HS-5 (cell line): ENCODE data around the gene BIRC2.
A peak's percentile ranks its signal among the peaks of the same experiment; 100 is the strongest.

Experiments
- DNase-seq: peaks from one replicate; pipeline ENCODE4 v3.0.0-alpha.2; 2012; ENCODE audit warnings: low read depth

BIRC2 gene

DNA sequence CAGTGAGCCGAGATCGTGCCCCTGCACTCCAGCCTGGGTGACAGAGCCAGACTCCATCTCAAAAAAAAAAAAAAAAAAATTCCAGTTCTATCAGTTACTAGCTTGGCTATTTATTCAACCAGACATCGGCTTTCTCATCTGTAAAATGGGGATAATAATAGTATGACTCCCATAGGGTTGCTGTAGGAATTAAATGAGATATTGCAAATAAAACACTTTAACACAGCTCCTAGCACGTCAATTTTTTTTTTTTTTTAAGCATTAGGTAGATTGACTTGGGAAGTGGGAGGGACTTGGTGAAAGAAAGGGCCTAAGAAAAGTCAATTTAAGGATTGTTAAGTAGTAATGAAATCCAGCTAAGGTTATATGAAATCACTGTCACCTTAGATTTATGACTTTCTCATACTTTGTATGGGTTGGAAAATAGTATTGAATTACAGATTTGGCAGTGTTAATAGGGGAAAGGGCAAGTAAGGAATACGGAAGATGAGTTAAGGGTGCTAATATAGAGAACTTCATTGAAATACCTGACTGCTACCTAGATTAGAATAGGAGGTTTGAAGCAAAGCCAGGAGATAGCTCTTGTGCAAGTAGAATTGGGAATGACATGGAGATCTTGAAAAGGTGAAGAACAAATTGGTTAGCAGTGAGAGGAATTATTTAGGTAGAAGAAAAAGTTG is 28.8 kb downstream of the BIRC2 start:
- DNase-seq = no peak

DNA sequence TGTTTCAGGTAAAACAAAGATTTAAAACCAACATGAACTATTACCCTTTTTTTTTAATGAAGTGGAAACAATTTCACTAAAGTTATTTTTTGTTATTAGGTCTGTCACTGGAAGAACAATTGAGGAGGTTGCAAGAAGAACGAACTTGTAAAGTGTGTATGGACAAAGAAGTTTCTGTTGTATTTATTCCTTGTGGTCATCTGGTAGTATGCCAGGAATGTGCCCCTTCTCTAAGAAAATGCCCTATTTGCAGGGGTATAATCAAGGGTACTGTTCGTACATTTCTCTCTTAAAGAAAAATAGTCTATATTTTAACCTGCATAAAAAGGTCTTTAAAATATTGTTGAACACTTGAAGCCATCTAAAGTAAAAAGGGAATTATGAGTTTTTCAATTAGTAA is 30.9 kb downstream of the BIRC2 start:
- DNase-seq = no peak

DNA sequence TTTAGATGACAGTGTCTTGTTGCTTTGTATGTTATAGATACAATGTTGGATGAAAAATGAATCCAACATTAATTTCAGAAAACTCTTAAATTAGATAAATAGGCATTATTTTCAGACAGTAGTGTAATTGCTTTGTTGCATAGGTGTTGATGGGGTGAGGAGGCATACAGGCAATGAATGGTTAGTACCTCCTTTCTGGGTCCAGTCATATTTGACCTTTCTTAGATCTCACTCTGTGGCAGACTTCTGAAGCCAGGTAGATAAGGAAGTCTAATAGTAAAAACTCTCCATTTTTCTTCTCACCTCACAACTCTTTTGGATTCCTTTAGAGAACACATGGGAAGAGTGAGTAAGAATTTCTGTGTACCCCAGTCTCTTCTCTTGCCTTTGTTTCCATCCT is 31.8 kb downstream of the BIRC2 start:
- DNase-seq = no peak

DNA sequence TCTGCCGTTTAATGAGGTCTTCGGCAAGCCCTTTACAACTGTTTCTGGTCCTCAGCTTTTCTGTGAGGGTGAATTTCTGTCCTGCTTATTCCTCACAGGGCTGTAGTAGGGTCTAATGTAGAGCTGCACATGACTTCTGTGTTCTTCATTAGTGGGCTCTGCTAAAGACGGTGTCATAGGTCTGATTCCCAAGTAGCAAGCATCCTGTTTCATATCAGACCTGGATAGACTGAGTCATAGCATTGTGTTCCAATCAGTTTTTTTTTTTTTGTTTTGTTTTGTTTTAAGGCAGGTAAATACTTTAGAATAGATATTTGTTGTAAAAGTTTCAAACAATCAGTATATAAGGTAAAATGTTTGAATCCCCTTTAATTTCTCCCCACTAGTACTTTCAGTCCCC is 35.4 kb downstream of the BIRC2 start:
- DNase-seq = no peak

DNA sequence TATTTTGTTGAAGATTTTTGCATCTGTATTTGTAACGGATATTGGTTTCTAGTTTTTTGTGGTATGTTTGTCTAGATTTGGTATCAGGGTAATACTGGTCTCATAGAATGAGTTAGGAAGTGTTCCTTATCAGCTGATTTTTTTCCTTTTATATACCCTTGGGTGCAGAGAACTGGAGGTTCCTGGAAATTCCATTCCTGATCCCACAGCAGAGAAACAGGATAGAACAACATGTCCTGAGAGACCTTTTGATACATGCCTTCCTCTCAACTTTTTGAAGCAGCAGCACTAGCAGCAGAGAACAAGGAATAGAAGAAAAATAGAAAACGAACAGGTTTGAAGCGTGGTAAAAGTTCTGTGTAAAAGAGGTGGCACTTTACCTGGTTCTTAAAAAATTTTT is 36.8 kb downstream of the BIRC2 start:
- no peak for DNase-seq

DNA sequence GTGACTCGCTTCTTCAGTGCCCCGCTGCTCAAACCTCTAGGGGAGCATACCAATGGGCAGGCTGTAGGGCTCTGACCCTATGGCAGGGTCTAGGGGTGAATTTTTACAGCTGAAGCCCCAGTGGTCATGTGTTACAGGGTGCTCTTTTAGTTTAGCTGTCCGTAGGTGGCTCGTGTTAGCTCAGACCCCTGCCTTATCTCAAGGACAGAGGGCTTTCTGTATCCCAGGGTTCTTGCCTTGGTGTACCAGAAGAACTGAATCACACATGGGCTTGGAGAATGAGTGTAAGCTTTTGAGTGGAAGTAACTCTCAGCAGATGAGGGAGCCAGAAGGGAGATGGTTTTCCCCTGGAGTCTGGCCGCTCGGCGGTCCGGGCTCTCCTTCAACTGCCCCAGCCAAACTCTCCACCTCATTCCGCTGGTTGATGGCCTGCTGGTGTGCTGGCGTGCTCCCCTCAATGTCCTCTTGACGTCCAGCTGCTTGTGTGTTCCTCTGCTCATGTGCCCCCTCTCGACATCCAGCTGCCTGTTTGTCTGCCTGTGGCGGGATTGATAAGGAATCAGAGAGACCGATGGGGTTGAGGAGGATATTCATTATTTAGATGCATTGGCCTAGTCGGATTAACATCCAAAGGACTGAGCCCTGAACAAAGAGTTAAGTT is 37.5 kb downstream of the BIRC2 start:
- DNase-seq = no peak

DNA sequence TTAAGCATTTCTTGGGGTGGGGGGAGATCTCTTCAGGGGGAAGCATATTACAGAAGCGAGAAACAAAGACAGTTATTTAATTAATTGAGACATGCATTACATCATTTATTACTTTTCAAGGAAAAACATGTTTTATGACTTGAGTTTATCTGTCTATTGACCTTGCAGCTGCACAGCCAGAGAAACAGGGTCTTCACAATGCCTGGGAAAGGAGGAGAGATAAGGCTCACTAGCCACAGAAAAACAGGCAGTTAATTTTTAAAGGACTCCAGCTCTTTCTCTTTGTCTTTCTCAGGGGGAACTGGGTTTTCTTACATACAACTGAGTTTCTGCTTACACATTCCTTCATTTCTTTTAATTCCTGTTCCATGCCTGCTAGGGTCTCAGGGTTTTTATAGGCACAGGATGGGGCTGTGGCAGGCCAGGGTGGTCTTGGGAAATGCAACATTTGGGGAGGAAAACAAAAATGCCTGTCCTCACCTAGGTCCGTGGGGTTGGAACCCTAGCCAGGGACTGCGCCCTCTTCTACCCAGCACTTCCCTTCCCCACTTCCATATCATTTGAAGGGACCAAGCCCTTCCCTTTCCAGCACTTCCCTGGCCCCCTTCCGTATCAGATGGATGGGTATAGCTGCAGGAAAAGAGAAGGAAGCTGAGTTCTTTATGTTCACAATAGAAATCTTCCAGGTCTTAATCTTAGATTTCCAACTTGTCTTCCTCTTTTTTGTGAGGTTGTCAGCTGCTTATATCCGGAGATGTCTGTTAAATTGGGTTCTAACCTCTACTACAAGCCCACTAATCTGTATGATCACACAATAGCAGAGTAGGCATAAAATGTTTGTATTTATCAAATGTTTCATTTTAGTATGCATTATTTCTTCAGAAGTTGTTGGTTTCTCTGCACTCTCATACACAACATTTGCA is 38.3 kb downstream of the BIRC2 start:
- no peak for DNase-seq

DNA sequence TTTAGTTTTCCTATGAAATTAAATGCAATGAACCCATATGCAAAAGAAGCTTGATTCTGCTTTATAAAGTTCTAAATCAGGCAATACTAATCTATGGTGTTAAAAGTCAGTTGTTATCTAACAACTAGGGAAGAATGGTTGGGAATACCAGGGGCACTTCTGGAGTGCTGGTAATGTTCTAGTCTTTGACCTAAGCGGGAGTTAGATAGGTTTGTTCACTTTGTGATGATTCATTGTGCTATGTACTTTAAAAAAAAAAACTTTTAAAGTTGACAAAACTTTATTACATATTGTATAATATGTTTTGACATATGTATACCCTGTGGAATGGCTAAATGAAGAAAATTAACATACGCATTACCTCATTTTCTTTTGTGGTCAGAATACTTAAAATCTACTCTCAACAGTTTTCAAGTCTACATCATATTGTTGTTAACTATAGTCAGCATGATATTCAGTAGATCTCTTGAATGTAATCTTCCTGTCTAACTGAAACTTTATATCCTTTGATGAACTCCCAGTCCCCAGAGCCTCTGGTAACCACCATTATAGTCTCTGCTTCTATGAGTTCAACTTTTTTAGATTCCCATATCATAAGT is 39.2 kb downstream of the BIRC2 start:
- DNase-seq = no peak

DNA sequence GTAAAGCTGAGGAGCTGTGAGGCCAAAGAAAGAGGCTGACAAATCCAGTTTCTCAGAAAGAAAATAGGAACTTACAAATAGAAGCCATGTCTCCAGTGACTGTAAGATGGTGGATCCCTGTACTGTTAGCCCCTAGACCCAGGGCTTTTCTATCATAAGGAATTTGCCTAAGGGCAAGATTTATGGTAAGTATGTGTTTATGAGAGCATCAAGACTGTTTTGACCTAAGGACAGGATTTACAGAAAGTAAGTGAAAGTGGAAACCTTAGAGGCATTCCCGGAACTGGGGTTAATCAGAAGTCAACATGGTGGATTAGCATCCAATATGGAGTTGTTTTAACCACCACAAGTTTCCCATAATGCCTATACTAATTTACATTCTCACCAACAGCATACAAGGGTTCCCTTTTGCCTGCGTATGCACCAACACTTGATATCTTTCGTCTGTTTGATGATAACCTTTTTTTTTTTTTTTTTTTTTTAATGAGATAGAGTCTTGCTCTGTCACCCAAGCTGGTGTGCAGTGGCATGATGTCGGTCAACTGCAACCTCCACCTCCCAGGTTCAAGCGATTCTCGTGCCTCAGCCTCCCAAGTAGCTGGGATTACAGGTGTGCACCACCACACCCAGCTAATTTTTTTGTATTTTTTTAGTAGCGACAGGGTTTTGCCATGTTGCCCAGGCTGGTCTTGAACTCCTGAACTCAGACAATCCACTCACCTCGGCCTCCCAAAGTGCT is 40.2 kb downstream of the BIRC2 start:
- no peak for DNase-seq

DNA sequence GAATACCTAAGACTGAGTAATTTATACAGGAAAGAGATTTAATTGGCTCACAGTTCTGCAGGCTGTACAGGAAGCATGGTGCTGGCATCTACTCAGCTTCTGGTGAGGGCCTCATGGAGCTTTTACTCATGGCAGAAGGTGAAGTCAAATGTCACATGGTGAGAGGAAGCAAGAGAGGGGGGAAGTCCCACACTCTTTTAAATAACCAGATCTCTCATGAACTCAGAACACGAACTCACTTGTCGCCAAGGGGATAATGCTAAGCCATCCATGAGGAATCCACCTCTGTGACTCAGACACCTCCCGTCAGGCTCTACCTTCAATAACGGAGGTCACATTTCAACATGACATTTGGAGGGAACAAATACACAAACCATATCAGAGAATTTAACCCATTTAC is 42.2 kb downstream of the BIRC2 start:
- DNase-seq = no peak

DNA sequence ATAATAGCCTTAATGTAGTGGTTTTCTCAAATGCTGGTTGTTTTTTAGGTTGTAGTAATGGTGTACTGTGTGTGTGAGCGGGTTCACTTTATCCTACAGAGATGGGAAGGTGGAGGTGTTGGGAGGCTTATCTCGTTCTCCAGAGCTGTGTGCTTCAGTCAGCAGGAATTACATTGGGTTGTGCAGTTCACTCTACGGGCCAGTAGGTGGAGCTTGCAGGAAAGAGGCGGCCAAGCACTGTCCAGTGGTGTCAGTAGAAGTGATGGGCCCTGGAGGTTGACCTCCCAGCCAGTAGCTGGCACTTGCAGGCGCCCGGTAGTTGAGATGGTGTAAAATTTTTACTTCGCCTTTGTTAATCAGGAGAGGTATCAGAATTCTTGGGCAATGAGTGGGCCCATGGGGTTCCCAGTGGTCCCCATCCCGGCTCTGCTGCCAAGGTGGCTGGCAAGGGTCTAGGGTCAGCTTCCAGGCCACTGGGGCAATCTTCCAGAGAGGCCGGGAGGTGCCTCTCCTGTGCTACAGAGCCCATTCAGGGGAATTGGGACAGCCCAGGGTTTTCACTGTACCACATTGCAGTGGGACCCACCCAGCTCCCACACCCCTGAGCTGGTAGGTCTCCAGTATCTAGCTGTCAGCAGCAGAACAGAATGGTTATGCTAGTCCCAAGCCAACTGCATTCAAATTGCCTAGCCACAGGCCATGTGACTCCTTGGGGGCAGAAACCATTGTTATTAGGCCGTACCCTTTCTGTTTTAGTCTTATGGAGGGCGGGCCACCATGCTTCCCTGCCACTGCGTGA is 43.9 kb downstream of the BIRC2 start:
- peak; percentile 67 for DNase-seq

DNA sequence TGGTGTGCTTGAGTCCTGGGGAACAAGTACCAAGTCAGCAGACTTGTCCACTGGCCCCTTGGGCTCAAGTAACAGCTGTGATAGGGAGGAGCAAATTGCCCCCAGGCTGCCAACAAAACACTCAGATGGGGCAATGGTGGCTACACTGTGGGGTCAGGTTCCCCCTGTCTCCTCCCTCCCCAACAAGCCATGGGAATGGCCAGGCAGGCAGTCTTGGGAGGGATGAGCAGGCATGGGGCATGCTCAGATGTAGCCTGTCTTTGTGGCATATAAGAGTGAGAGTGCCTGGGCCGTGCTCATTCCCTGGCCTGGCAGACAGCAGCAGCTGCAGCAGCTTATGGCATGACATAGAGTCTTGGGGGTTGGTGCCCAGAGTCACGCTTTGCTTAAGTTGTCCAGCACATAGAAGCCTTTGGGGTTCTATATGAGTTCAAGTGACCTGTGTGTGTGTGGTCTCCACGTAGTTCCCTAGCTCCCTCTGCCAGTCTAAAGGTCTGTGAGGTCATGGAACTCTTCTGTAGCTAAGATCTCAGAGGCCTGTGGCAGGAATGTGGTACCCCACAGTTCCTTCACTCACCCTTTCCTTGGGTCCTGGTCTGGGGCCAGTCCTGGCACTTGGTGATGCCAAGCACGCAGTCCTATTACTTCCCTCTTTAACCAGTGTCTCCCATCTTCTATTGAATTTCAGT is 44.7 kb downstream of the BIRC2 start:
- DNase-seq = no peak

DNA sequence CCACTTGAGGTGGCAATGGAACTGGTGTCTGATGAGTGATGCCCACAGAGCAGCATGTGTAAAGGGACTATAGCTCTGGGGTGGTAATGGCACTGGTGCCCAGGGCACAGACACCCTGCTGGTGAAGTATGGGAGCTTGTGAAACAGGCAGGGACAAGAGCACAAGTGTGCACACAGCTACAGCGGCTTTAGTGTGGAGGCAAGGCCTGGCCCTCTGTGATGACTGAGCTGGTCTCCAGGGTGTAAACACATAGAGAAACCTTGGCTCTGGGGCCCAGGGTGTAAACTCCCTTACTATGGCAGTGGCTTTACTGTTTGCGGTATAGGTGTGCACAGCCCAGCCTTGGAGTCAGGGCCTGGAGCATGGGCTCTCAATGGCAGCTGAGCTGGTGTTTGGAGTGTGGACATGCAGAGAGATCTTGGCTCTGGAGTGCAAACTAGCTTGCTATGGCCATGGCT is 46.3 kb downstream of the BIRC2 start:
- DNase-seq = no peak

DNA sequence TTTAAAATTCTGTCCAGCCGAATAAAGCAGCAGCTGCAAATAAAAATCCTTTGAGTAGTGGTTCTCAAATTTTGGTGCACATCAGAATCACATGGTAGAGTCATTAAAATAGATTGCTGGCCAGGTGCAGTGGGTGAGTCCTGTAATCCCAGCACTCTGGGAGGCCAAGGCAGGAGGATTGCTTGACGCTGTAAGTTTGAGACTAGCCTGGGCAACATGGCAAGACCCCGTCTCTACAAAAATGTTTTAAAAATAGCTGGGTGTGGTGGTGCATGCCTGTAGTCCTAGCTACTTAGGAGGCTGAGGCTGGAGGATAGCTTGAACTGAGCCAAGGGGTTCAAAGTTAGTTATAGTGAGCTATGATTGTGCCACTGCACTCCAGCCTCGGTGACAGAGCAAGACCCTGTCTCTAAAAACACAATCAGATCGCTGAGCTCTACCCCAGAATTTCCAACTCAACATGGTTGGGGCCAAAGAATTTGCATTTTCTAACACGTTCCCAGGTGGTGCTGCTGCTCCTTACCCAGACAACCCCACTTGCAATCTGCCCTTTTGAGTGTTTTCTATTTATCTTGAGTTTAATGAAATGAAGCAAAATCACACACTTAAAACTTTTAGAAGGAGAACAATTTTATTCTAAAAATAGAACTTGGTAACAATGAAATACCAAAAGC is 48.8 kb downstream of the BIRC2 start:
- DNase-seq = no peak

DNA sequence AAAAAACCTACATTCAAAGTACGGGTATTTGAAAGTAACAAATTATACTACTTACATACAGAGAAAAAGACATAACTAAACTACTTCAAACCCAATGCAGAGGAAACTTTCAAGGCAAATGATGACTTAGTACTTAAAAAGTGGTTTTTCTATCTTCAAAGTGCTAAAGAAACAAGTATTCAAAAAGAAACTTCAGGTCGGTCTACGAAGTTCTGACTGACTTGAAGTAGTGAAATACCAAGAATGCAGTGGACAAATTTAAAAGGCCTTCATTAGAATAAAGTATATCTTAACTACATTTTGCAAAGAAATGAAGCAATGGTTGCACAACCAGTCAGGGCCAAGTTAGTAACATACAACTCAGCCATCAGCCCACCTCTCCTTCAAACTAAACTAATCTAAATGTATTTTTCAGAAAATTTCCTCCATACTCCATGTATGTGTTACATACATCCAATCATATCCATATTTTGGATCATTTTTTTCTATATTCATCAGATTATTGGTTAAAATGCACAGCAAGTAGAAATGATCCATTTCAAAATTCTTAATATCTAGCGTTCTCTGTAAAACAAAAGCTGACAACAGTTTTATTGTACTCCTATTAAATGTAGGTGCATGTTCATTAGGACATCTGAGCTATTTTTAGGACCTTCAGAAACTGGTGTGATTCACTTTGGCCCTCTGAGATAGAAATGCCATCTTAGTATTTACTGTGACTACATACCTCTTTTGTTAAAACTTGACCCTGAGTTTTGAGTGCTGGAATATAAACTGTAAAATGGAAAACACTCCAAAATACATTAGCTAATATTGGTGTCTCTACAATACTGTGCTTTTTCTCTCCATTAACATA is 49.9 kb downstream of the BIRC2 start:
- DNase-seq = no peak

DNA sequence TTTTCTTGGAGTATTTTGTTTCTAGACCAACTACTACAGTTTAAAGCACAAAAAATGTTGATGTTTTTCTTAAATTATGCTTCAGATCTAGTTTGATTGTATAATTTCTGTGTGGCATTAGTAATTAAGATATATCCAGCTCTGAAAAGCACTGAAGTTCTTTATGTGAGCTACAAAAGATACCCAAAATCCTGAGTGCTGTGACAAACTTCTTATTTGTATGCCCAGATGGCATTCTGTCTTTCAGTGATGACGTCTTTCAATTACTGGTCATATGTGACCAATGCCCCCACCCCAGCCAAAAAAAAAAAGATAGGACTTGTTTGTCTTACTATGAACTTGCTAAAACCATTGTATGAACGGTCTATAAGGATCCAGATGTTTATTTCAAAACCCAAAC is 51.3 kb downstream of the BIRC2 start:
- DNase-seq = no peak

DNA sequence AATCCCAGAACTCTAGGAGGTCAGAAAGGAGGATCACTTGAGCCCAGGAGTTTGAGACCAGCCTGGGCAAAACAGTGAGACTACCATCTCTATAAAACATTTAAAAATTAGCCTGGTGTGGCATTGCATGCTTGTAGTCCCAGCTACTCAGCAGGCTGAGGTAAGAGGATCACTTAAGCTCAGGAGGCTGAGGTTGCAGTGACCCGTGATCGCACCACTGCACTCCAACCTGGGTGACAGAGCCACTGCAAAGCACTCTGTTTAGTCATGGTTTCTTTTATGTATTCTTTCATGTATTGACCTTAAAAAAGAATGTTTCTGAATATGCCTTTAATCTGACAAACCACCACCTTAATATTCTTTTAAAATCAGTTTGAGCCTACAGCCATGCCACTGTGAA is 52.2 kb downstream of the BIRC2 start:
- DNase-seq = no peak

DNA sequence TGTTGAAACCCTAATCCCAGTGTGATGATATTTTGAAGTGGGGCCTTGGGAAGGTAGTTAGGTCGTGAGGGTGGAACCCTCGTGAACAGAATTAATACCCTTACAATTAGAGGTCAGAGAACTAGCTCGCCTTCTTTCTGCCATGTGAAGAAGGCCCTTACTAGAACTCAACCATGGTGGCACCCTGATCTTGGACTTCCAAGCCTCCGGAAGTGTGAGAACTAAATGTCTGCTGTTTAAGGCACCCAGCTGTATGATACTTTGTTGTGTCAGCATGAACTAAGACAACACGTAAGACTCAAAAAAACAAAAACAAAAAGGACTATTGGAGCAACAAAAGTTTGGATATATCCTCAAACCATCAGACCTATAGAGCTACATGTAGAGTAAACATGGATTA is 53.6 kb downstream of the BIRC2 start:
- no peak for DNase-seq

DNA sequence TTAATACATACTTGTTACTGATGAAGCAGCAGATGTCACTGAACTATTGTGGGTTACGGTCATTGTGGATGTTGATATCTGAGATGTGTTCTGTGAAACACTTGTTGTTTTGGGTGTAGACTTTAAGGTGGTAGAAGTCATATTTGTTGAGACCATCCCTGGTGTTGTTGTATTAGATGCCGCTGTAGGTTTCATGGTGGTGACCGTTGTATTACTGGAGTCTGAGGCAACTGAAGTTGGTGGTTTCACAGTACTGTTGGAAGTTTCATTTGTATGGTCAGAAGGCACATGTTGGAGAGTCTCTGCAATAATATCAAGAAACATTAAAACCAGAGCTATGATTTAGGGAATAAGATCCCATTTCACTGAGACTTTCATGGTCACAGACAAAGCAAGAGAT is 54.9 kb downstream of the BIRC2 start:
- DNase-seq = no peak
